Germinal center (tissue), 1 donor: Measurements from ENCODE around the gene IPCEF1.

ENCODE experiments used
- DNase-seq: peaks from one replicate; pipeline ENCODE4 v3.0.0; 2012; ENCODE audit warnings: mixed read lengths, low spot score

The IPCEF1 gene

DNA sequence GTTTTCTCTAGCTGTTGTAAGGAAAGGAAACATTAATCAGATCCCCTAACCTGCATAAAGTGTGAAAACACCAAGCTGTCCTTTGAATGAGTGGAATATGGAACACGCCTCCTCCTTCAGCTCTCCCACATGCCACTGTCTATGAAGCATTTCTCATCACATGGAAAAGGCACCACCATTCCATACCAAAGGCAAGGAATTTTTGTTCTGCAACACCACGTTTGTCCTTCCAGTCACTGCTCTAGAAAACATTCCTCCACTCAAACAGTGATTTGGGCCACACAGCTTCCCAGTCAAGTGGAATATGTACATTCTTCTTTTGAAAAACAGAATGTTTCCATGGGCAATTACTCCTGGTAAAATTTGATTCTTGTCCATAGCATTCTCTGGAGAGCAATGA, 197.5 kb downstream of the IPCEF1 start:
- DNase-seq = no peak

DNA sequence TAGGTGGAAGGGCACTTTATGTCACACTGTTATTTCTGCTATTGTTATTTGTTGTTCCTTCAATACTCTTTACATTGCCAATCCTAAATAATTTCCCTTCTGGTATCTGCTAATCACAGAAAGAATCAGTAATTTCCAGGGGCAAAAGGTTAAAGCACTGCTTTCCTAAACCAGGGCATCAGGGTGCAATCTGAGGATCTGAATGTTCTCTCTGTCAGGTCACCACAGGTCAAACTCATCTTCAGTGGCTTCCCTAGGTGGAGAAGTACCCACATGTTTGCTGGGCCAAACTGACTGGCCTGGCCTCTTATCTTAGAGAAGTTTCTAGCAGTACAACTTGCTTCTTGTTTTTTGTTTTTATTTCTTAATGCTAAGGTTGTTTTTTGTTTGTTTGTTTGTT, 198.9 kb downstream of the IPCEF1 start:
- no peak for DNase-seq

DNA sequence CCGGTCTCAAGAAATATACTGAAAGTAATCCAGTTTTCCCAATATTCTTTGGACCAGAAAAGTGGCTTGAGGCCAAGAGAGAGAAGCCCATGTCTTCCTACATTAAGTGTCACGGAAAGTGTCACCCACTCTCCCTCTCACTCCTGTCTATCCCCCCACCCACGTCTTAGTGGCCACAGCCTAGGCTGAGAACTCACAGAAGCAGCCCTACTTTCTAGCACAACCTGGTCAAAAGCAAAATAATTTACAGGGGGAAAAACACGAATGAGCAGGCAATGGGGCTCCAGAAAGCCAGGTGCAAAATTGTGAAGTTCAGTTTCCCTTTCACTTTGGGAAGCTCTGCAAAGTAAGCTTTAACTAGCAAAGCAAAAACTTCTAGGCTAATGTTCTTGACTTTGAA, 199.5 kb downstream of the IPCEF1 start:
- DNase-seq = no peak

DNA sequence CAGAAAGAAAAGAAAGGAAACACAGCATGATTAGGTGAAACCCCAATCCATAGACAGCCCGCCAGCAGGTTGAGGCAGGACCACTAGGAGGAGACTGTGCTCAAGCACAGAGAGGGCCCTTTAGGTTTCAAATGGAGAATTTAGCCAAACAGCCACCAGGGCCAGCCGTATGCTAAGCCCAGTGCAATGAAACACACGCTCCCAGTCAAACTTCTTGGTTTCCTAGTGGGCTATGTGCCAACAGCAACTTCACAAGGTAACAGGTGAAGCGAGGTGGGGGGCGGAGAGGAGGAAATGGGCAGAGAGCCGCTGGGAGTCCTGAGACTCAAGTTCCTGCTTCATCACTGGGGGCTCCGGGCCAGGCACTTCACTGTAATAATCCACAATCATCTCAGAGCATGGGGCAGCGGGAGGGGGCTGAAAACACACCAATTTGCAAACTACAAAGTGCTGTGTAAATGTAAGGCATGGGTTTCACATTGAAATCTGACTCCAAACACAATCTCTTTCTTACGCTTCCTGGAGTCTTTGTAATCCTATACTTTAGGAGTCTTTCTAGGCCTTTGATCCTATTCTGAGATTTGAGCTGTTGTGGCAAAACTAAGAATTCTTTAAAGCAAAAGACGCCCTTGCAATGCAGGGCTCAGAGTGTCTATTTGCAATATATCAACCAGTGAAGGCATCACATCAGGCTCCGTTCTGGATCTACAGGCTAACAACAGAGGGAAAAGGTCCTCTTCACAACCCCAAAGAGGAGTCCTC, 200.3 kb downstream of the IPCEF1 start:
- no peak for DNase-seq

DNA sequence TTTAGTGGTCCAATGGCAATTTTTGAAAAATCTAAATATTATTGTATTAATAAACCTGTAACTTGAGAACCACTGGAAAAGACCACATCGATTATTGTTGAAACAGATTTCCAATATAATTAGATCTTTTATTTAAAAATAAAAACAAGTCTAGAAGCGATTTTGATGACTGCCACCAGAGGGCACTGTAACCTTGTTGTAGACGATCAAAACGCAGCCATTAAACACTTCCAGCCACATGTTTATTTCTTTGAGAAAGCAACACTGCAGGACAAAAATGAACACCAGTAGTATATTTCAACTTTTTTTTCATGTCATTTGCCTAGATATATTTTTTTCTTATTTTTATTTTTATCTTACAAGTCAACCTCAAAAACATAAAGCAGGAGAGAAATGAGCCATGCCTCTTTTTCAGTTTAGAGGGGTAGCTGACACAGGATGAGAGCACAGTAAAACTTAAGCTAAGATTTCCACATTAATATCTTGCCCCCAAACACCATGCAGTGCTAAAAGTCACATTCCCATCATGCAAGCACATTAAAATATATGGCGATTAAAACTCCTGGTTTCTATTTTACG, 202.1 kb downstream of the IPCEF1 start:
- DNase-seq = peak; percentile 6

DNA sequence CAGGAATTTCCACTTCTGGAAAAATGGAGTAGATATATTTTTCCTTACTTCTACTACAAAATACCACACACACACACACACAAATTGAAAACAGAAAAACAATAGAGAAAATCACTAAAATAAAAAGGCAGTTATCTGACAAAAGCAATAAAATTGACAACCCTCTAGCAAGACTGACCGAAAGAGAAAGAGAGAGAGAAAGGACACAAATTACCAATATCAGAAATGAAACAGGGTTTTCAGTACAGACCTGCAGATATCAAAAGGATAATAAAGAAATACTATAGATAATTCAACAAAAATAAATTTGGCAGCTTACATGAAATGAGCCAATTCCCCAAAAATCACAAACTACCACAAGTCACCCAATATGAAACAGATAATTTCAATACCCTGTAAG, 212.8 kb downstream of the IPCEF1 start:
- DNase-seq = no peak

DNA sequence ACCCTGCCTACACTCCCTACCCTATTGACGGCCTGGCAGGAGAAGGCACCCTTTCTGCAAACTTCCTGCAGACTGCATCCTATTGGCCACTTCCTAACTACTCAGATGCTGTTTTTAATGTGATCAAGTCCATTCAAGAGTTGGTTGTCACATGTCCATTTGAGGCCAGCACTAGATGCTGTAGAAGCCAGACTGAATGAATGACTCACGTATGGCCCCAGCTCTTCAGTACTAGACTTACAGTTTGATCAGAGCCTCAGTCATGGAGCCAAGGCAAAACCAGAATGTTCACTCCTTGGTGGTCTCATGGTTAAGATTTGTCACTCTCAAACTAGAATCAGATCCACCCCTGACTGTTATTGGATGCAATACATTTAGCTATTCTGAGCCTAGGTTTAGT, 215.9 kb downstream of the IPCEF1 start:
- DNase-seq = no peak

DNA sequence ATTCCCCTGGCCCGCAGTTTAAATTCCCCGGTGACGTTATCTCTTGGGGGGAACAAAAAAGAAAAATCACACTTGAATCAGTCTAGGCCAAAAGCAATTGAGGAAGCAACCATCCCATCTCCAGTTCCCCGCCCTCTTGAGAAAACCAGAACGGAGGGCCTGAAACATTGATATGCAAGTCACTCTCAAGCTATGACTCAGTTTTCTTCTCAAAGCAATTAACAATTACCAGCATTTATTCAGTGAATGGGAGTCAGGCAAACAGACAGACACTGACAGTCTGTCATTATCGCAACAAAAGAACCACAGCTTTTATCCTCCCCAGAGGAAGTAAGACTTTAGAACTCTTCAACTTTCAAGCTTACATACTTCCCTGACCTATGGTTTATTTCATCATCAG, 216.7 kb downstream of the IPCEF1 start:
- DNase-seq = no peak

DNA sequence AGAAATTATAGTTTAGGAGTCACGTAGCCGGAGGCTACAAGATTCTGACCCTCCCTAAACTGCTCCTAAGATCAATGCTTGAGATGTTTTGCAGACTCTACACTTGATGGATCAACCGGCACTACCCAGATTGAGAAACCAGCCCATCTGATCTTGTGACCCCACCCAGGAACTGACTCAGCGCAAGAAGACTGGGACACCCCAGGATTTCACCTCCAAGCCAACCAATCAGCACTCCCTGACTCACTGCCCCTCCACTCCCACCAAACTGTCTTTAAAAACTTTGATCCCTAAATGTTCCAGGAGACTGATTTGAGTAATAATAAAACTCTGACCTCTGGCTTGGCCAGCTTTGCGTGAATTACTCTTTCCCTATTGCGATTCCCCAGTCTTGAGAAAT, 217.8 kb downstream of the IPCEF1 start:
- no peak for DNase-seq

DNA sequence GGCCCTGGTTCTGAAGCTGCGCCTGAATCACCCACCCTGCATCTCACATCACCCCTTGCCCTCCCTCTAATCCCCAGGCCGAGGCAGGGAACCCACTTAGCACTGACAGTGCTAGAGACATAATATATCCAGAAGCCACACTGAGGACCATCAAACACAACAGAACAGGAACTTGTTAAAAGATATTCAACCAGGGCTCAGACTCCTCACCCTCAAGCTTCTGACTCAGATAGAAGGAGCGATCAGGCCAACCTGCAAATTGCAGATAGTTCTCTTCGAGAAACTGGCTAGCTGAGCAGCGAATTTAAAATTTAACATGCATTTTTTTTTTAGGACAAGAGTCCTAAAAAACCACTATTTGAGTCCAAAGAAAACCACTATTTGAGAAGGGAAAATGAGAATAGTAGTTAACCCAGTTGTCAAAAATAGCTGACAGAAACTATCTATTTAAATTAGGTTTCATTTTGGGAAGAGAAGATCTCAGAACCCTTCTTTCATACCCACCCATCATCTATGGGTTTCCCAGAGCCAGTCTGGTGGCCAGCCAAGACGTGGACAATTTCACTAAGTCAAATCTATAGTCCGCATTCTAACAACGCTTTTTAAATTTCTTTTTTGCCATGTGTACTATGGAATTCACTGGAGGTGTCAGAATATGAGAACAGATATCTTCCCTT, 222.0 kb downstream of the IPCEF1 start:
- no peak for DNase-seq

DNA sequence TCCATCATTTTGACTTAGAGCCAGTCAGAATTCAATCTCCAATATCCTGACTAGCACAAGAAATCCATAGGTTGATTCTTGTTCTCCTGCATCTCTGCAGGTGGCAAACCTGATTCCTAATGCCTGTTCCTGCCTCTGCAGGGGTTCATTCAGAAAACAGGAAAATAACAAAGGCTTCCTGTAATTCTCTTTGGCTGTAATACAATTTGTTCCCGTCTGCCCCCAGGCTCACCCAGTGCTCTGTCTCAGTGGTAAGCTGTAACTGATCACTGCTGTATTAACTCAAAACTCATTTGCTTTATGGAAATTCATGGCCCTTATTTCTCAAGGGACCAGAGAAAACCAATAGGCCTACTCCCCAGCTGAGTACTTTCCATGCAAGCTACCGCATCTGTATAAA, 228.9 kb downstream of the IPCEF1 start:
- DNase-seq = no peak

DNA sequence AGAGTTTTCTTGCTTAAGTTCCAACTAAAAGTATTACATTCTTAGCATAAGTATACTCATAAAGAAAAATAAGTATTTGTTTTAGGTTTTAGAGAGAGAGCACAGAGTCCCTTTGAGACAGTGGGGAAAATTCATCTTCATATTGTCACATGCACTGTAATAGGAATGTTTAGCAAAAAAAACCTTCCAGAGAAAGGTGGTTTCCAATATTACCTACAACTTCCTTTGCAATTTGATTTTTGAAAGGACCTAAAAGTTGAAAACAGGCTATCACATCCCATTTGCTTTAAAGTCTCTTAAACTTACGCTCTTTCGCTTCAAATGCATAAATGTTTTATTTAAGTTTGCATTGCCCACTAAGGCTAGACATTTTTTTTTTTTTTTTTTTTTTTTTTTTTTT, 231.2 kb downstream of the IPCEF1 start:
- DNase-seq = no peak

DNA sequence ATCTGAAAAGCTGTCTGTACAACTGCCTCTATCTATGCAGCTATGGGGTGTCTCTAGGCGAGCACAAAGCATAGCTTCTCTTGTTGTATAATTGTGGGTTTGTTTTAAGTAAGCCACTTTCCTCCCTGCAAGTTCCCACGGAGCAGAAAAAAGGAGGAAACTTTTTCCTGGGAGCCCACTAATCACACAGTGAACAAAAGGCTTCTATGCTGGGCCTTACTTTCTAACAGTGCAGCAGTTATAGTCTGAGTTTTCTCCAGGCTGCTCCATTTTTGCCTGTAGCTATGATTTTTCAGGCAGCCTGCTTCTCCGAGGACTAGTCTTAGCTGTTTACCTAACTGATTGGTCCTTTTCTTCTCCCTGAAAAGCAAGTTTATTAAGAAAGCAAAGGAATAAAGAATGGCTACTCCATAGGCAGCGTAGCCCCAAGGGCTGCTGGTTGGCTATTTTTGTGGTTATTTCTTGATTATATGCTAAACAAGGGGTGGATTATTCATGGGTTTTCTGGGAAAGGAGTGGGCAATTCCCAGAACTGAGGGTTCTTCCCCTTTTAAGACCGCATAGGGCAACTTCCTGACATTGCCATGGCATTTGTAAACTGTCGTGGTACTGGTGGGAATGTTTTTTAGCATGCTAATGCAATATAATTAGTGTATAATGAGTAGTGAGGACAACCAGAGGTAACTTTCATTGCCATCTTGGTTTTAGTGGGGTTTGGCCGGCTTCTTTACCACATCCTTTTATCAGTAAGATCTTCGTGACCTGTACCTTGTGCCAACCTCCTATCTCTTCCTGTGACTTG, 233.2 kb downstream of the IPCEF1 start:
- DNase-seq = no peak

DNA sequence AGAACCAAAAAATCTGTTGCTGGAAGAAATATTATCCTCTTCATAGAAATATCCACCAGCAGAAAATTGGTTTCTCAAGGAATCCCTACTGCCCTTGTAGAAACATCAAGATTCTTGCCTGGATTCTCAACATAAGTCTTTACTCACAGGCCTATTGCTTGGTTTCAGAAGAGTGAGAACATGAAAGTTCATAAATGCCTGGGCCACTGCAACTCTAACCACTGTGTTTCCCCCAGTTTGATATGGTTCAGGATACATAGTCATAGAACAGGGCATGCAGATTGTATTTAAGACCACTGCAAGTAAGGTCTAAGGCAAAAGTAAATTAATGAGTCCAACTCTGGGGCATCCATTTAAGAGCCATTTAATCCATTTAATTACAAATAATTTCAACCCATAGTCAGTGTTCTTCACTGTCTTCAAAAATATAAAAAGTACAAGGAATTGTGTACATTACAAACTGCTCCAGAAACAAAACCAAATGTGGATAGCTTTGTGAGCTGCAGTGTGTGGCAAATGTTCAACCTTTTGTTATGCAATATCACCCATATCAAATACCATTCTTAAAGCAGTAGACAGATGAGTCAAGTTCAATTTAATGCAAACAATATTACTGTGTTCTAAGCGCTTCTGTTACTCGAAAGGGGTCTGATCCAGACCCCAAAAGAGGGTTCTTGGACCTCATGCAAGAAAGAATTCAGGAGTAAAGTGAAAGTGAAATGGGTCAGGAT, 234.2 kb downstream of the IPCEF1 start:
- DNase-seq = no peak

DNA sequence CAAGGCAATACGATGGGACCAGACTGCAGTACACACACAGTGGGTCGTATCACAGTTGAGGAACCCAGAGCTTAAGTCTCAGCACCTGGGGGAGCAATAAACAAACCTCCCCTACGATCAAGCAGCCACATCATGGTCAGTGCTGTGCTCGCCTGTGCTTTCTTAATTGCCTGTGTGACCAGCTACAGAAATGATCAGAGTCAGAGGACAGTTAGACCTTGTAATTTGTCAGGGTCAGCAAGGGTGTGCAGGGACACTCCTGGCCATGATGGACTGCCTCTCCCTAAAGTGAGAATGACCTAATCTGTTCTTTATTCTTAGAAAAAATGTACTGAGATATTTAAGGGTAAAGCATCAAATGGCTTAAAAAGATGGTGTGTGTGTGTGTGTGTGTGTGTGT, 239.1 kb downstream of the IPCEF1 start:
- no peak for DNase-seq

DNA sequence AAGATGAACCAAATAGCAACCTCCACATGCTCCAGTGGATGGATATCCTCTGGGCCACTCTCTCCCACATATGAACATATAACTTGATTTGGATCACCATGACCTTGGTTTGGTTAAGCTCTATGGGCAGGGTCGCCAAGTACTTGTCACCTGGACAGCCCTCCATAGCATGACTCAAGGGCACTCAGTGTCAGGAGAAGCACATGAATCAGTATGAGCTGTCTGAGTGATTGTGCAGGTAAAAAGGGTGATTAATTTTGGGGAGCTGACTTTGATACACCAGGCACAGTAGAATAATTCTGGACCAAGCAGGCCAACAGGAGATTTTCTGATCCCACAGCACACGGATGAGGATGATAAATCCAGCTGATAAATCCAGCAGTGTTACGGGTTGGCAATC, 243.2 kb downstream of the IPCEF1 start:
- DNase-seq = no peak

DNA sequence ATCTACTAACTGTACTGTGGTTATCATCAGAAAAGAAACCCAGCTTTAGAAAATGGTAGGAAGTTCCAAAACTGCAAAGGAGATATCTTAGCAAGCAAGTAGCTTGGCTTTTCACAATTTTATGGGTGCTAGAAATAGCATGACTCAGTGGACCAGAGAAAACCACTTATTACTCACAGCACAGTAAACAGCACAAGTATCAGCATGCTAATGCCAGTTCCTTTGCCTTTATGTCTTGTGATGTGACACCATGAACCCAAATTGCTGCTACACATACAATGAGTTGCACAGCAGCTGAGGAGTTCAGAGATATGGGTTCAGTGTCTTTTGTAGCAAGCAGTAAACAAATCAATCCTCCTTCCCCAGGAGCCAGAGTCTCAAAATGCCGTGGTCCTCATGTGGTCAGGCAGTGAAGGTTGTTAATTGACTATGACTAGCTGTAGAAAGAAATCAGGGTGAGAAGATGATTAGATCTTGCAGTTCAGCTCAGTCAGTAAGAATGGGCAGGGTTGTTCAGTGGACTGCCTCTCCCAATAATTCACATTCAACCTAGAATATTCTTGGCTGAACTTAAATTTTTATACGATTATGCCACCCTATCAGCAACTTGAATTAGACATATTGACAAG, 244.3 kb downstream of the IPCEF1 start:
- DNase-seq = no peak

DNA sequence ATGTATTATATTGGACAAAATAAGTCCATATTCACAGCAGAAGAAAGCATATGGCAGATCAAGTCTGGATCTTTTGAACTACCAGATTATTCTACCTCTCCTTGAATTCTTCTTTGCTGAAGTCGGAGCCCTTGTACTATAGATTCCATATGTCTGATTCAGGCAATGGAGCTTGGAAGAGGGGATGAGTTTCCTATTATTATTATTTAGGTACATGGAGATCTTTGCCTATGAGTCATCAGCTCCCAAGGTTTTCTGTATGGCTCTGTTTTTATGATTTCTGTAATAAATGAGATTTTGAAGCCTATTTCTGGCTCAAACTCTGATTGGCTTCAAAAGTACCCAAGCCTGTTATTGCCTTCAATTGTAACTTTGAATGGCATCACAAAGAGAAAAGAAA, 245.6 kb downstream of the IPCEF1 start:
- no peak for DNase-seq

DNA sequence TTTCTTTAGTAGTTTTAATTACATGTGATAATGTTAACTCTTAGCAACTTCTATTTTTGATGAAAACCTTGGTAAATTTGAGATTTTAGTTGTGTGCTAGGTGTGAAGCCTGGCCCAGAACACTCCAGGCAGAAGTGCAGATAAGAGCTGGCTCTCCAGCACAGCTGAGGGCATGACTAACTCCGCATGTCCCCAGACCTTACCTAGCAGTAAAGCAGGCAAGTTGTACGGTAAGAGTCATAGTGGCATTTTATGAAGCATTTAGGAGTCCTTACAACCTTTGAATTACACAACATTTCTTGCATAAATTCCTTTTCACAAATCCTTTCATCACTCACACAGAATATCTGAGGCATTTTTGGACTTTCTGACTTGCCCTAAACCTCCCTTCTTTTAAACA, 250.4 kb downstream of the IPCEF1 start:
- no peak for DNase-seq
